BLaER1 (cell line): ENCODE results near the gene XRCC1.

Source experiments
- H3K27ac ChIP-seq: shearing (Covaris generic); formaldehyde crosslinking; 2 replicates; pipeline ENCODE4 v1.8.1; 2022
- H3K27me3 ChIP-seq: shearing (Covaris generic); formaldehyde crosslinking; 2 replicates; pipeline ENCODE4 v1.8.1; 2022
- H3K36me3 ChIP-seq: shearing (Covaris generic); formaldehyde crosslinking; 2 replicates; pipeline ENCODE4 v1.8.1; 2022
- H3K4me1 ChIP-seq: shearing (Covaris generic); formaldehyde crosslinking; 2 replicates; pipeline ENCODE4 v1.8.1; 2022
- H3K4me2 ChIP-seq: shearing (Covaris generic); formaldehyde crosslinking; 2 replicates; pipeline ENCODE4 v1.8.1; 2022
- H3K4me3 ChIP-seq: shearing (Covaris generic); formaldehyde crosslinking; 2 replicates; pipeline ENCODE4 v1.8.1; 2022
- H3K9ac ChIP-seq: shearing (Covaris generic); formaldehyde crosslinking; 2 replicates; pipeline ENCODE4 v1.8.1; 2022
- H3K9me3 ChIP-seq: shearing (Covaris generic); formaldehyde crosslinking; 2 replicates; pipeline ENCODE4 v1.8.1; 2022
- H4K20me1 ChIP-seq: shearing (Covaris generic); formaldehyde crosslinking; 2 replicates; pipeline ENCODE4 v1.8.1; 2022
- Cebpa-rat ChIP-seq: shearing (Covaris generic); IDR thresholded peaks from 2 replicates; pipeline ENCODE4 v1.8.1; 2022

XRCC1 gene

GRCh38 chr19:43618921-43619261, 43.6 kb upstream of the XRCC1 start:
- peaks cover 35% of the 10 kb centered on the region for H4K20me1 ChIP-seq
- peak overlapping the region; percentile 94 for H3K4me2 ChIP-seq
- peaks cover 55% of the 10 kb centered on the region for H3K4me1 ChIP-seq
- no peaks in the 10 kb centered on the region for H3K9me3 ChIP-seq
- H3K4me3 ChIP-seq: peak overlapping the region; percentile 81
- H3K9ac ChIP-seq: peak overlapping the region; percentile 96
- no peaks in the 10 kb centered on the region for H3K27me3 ChIP-seq
- H3K27ac ChIP-seq: peak overlapping the region; percentile 98
- H3K36me3 ChIP-seq: peaks cover 21% of the 10 kb centered on the region
- TF ChIP-seq Cebpa-rat: no peak

- no peaks in the 10 kb centered on the region for H3K27me3 ChIP-seq
- H3K4me1 ChIP-seq: peaks cover 55% of the 10 kb centered on the region
- H3K4me2 ChIP-seq: peak overlapping the region; percentile 67
These were observed 41.6 kb upstream of the XRCC1 start for GRCh38 chr19:43616954-43617353.

GRCh38 chr19:43616306-43616705, 41.0 kb upstream of the XRCC1 start:
- no peak overlapping the region for H3K4me3 ChIP-seq
- peak overlapping the region; percentile 67 for H3K4me2 ChIP-seq
- no peaks in the 10 kb centered on the region for H3K27me3 ChIP-seq
- H3K9me3 ChIP-seq: no peaks in the 10 kb centered on the region
- peak overlapping the region; percentile 30; the same call in 1 of the 2 replicates for H3K9ac ChIP-seq
- TF ChIP-seq Cebpa-rat: no peak
- peak overlapping the region; percentile 1 for H3K27ac ChIP-seq
- peaks cover 55% of the 10 kb centered on the region for H3K4me1 ChIP-seq
- H4K20me1 ChIP-seq: peaks cover 61% of the 10 kb centered on the region
- H3K36me3 ChIP-seq: peaks cover 36% of the 10 kb centered on the region

More at GRCh38 chr19:43616954-43617353, 41.6 kb upstream of the XRCC1 start:
- no peak overlapping the region for H3K4me3 ChIP-seq
- H3K27ac ChIP-seq: peak overlapping the region; percentile 49; the same call in 1 of the 2 replicates
- peaks cover 30% of the 10 kb centered on the region for H3K36me3 ChIP-seq
- no peaks in the 10 kb centered on the region for H3K9me3 ChIP-seq
- no peak for TF ChIP-seq Cebpa-rat
- peaks cover 54% of the 10 kb centered on the region for H4K20me1 ChIP-seq
- peak overlapping the region; percentile 30; the same call in 1 of the 2 replicates for H3K9ac ChIP-seq

- Histone ChIP-seq H3K4me1 (peaks cover 58% of the 10 kb centered on the region), H3K4me3 (no peak overlapping the region), H3K27ac (no peak overlapping the region), H4K20me1 (peaks cover 100% of the 10 kb centered on the region), H3K36me3 (peaks cover 66% of the 10 kb centered on the region), H3K27me3 (no peaks in the 10 kb centered on the region), H3K4me2 (no peak overlapping the region), H3K9me3 (no peaks in the 10 kb centered on the region), H3K9ac (no peak overlapping the region)
- no peak for TF ChIP-seq Cebpa-rat
These were observed 37.0 kb upstream of the XRCC1 start for GRCh38 chr19:43612374-43612773.

- no peak within 1 kb of the TSS for H3K9ac ChIP-seq
These were observed 36.5 kb upstream of the XRCC1 start, which contains the start of gene SRRM5 for GRCh38 chr19:43611788-43612187. Gene SRRM5 (plus strand): TSS chr19:43612088. CDS start chr19:43612122, 34 bp downstream.

GRCh38 chr19:43610493-43610892, 35.2 kb upstream of the XRCC1 start:
- Histone ChIP-seq H3K4me2 (no peak overlapping the region), H4K20me1 (peaks cover 88% of the 10 kb centered on the region), H3K4me1 (peaks cover 58% of the 10 kb centered on the region), H3K36me3 (peaks cover 82% of the 10 kb centered on the region), H3K27me3 (no peaks in the 10 kb centered on the region), H3K27ac (peak overlapping the region; percentile 35; the same call in 1 of the 2 replicates), H3K9ac (no peak overlapping the region), H3K4me3 (no peak overlapping the region), H3K9me3 (no peaks in the 10 kb centered on the region)
- no peak for TF ChIP-seq Cebpa-rat

More at GRCh38 chr19:43611788-43612187, 36.5 kb upstream of the XRCC1 start, which contains the start of gene SRRM5:
- peaks cover 99% of the 10 kb centered on the region for H4K20me1 ChIP-seq
- H3K36me3 ChIP-seq: peaks cover 69% of the 10 kb centered on the region
- TF ChIP-seq Cebpa-rat: no peak
- H3K4me1 ChIP-seq: peaks cover 58% of the 10 kb centered on the region
- no peak within 1 kb of the TSS for H3K4me2 ChIP-seq
- no peak within 1 kb of the TSS for H3K4me3 ChIP-seq
- H3K27me3 ChIP-seq: no peaks in the 10 kb centered on the region
- H3K27ac ChIP-seq: no peak within 1 kb of the TSS; the same call in 1 of the 2 replicates
- no peaks in the 10 kb centered on the region for H3K9me3 ChIP-seq

- Histone ChIP-seq H3K4me2 (no peak overlapping the region), H3K27me3 (no peaks in the 10 kb centered on the region), H3K36me3 (peaks cover 83% of the 10 kb centered on the region), H3K9ac (no peak overlapping the region), H3K4me1 (peaks cover 58% of the 10 kb centered on the region), H3K9me3 (no peaks in the 10 kb centered on the region), H3K27ac (no peak overlapping the region), H3K4me3 (no peak overlapping the region), H4K20me1 (peaks cover 82% of the 10 kb centered on the region)
- TF ChIP-seq Cebpa-rat: no peak
These were observed 34.5 kb upstream of the XRCC1 start for GRCh38 chr19:43609872-43610271.

GRCh38 chr19:43607238-43608205, 32.2 kb upstream of the XRCC1 start:
- Histone ChIP-seq H3K9me3 (no peaks in the 10 kb centered on the region), H3K27ac (peak overlapping the region; percentile 86), H3K9ac (peak overlapping the region; percentile 79), H3K4me1 (peaks cover 78% of the 10 kb centered on the region), H4K20me1 (peaks cover 71% of the 10 kb centered on the region), H3K27me3 (no peaks in the 10 kb centered on the region), H3K4me3 (peak overlapping the region; percentile 58), H3K4me2 (peak overlapping the region; percentile 96), H3K36me3 (peaks cover 64% of the 10 kb centered on the region)
- TF ChIP-seq Cebpa-rat: no peak

- Histone ChIP-seq H3K27ac (peak overlapping the region; percentile 86), H3K4me1 (peaks cover 86% of the 10 kb centered on the region), H3K36me3 (peaks cover 64% of the 10 kb centered on the region), H4K20me1 (peaks cover 63% of the 10 kb centered on the region), H3K9ac (no peak overlapping the region), H3K4me3 (no peak overlapping the region), H3K4me2 (peak overlapping the region; percentile 96), H3K9me3 (no peaks in the 10 kb centered on the region), H3K27me3 (no peaks in the 10 kb centered on the region)
- TF ChIP-seq Cebpa-rat: no peak
These were observed 31.4 kb upstream of the XRCC1 start for GRCh38 chr19:43606569-43607229.
